Frontal cortex (tissue), 4 donors: ENCODE measurements around the gene SCRN1. TPM values are rescaled to one million over a fixed set of nuclear protein-coding genes. Genes with fewer than 3 reads are reported as not detected.

Experiments
- DNase-seq, 2 donors: peaks; one replicate each; pipeline ENCODE4 v3.0.0; 2012; ENCODE audit warnings: low spot score in 2 of 2
- FAIRE-seq: peaks from 2 replicates; lab custom pipeline; 2012; peaks lifted over from hg19 to GRCh38; lab: Jason Lieb, UNC
- total RNA-seq: library from RNA; depleted of rRNA; stranded (reverse); fragments of >200 nt; gene quantifications from one replicate; pipeline ENCODE4 v1.2.3, GENCODE V29; 2014
- donor health status: control.
- donor health status: control.
- donor health status: control.

SCRN1 gene
- total RNA-seq, 1 donor from 2014 or later: 88.5 TPM

GRCh38 chr7:30012757-30013156, 23.2 kb upstream of the SCRN1 start:
- FAIRE-seq: no peak
- DNase-seq: no peak

- DNase-seq (no peak), FAIRE-seq (no peak)
Measured at GRCh38 chr7:30010021-30010420, 20.4 kb upstream of the SCRN1 start.

- FAIRE-seq (no peak), DNase-seq (no peak)
Measured at GRCh38 chr7:30005464-30005863, 15.9 kb upstream of the SCRN1 start.

GRCh38 chr7:30003098-30003497, 13.5 kb upstream of the SCRN1 start:
- no peak for DNase-seq

GRCh38 chr7:30001998-30002397, 12.4 kb upstream of the SCRN1 start:
- DNase-seq (no peak), FAIRE-seq (no peak)

More at GRCh38 chr7:30003098-30003497, 13.5 kb upstream of the SCRN1 start:
- FAIRE-seq: no peak

- FAIRE-seq (no peak), DNase-seq (no peak)
Measured at GRCh38 chr7:29998489-29998888, 8.9 kb upstream of the SCRN1 start.

GRCh38 chr7:29996321-29996720, 6.7 kb upstream of the SCRN1 start:
- DNase-seq (no peak), FAIRE-seq (no peak)

- peak; percentile 55 for FAIRE-seq
Measured at GRCh38 chr7:29995652-29996051, 6.1 kb upstream of the SCRN1 start.

GRCh38 chr7:29993140-29993539, 3.5 kb upstream of the SCRN1 start:
- DNase-seq (no peak), FAIRE-seq (no peak)

More at GRCh38 chr7:29995652-29996051, 6.1 kb upstream of the SCRN1 start:
- DNase-seq: no peak

- FAIRE-seq (no peak), DNase-seq (no peak)
Measured at GRCh38 chr7:29991937-29992336, 2.3 kb upstream of the SCRN1 start.

GRCh38 chr7:29990931-29991330, 1.3 kb upstream of the SCRN1 start:
- no peak for FAIRE-seq
- DNase-seq: no peak

- FAIRE-seq (no peak), DNase-seq (peak; percentile 49 to 54)
Measured at GRCh38 chr7:29988424-29989256, 961 bp downstream of the SCRN1 start.

- FAIRE-seq (no peak), DNase-seq (peak in 1 of 2 donors; percentile 28)
Measured at GRCh38 chr7:29987811-29988317, 1.7 kb downstream of the SCRN1 start.

GRCh38 chr7:29987083-29987482, 2.5 kb downstream of the SCRN1 start:
- FAIRE-seq (no peak), DNase-seq (peak in 1 of 2 donors; percentile 27)

- DNase-seq (no peak), FAIRE-seq (no peak)
Measured at GRCh38 chr7:29980151-29980550, 9.4 kb downstream of the SCRN1 start.

GRCh38 chr7:29977886-29978651, 11.5 kb downstream of the SCRN1 start:
- DNase-seq: no peak
- no peak for FAIRE-seq

- FAIRE-seq (no peak), DNase-seq (no peak)
Measured at GRCh38 chr7:29976673-29977415, 12.8 kb downstream of the SCRN1 start.

- no peak for DNase-seq
- no peak for FAIRE-seq
Measured at GRCh38 chr7:29976266-29976665, 13.3 kb downstream of the SCRN1 start.

- no peak for DNase-seq
- no peak for FAIRE-seq
Measured at GRCh38 chr7:29975561-29975960, 14.0 kb downstream of the SCRN1 start.

- FAIRE-seq: no peak
- no peak for DNase-seq
Measured at GRCh38 chr7:29974286-29974685, 15.3 kb downstream of the SCRN1 start.
